ENCODE measurements around the gene PML.

The PML gene

GRCh38 chr15:74008901-74009300 is 14.4 kb downstream of the PML start:
- DNase-seq: no peak

- DNase-seq: no peak
These were observed 16.5 kb downstream of the PML start for GRCh38 chr15:74010929-74011540.

- DNase-seq: no peak
These were observed 17.1 kb downstream of the PML start for GRCh38 chr15:74011610-74012009.

GRCh38 chr15:74013374-74013894 is 18.9 kb downstream of the PML start:
- DNase-seq: no peak

- no peak for DNase-seq
These were observed 25.2 kb downstream of the PML start for GRCh38 chr15:74019734-74020133.

GRCh38 chr15:74022706-74023470 is 28.4 kb downstream of the PML start:
- no peak for DNase-seq

- no peak for DNase-seq
These were observed 30.2 kb downstream of the PML start for GRCh38 chr15:74024687-74025086.

- no peak for DNase-seq
These were observed 30.9 kb downstream of the PML start for GRCh38 chr15:74025436-74025835.

- DNase-seq: no peak
These were observed 33.2 kb downstream of the PML start for GRCh38 chr15:74027688-74028087.

- DNase-seq: no peak
These were observed 34.1 kb downstream of the PML start for GRCh38 chr15:74028646-74029045.

GRCh38 chr15:74032046-74032445 is 37.5 kb downstream of the PML start:
- no peak for DNase-seq

- DNase-seq: no peak
These were observed 38.4 kb downstream of the PML start for GRCh38 chr15:74032606-74033561.

- DNase-seq: no peak
These were observed 39.8 kb downstream of the PML start for GRCh38 chr15:74034206-74034755.

GRCh38 chr15:74035121-74036017 is 40.9 kb downstream of the PML start:
- no peak for DNase-seq

GRCh38 chr15:74036271-74037170 is 42.0 kb downstream of the PML start:
- no peak for DNase-seq

- DNase-seq: no peak
These were observed 42.9 kb downstream of the PML start for GRCh38 chr15:74037171-74038117.

- no peak for DNase-seq
These were observed 44.5 kb downstream of the PML start for GRCh38 chr15:74038707-74039655.

- DNase-seq: no peak
These were observed 45.1 kb downstream of the PML start for GRCh38 chr15:74039656-74040010.
